Measurements from ENCODE around the gene GSN. TPM values are rescaled to one million over a fixed set of nuclear protein-coding genes. Genes with fewer than 3 reads are reported as not detected.

Gene GSN
- polyA plus RNA-seq, 1 experiment = 421 TPM

DNA sequence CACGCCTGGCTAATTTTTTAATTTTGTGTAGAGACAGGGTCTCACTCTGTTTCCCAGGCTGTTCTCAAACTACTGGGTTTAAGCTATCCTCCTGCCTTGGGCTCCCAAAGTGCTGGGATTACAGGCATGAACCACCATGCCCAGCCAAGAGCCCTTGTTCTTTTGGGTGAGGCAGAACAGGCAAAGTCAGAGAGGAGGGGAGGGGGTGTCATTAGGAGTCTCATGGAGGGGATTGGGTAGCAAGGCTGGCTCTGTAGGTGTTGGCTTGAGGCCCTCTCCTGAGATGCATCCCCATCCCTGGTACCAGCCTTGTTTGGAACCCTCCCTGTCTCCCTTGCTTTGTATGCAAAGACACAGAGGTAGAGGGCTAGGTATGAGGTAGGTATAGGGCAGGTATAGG lies 24.1 kb downstream of the GSN start:
- TF ChIP-seq, protein P1, sequence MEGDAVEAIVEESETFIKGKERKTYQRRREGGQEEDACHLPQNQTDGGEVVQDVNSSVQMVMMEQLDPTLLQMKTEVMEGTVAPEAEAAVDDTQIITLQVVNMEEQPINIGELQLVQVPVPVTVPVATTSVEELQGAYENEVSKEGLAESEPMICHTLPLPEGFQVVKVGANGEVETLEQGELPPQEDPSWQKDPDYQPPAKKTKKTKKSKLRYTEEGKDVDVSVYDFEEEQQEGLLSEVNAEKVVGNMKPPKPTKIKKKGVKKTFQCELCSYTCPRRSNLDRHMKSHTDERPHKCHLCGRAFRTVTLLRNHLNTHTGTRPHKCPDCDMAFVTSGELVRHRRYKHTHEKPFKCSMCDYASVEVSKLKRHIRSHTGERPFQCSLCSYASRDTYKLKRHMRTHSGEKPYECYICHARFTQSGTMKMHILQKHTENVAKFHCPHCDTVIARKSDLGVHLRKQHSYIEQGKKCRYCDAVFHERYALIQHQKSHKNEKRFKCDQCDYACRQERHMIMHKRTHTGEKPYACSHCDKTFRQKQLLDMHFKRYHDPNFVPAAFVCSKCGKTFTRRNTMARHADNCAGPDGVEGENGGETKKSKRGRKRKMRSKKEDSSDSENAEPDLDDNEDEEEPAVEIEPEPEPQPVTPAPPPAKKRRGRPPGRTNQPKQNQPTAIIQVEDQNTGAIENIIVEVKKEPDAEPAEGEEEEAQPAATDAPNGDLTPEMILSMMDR (IDR thresholded peaks at IDR 0.05; ENCODE audit: low read depth, low read length) = no peak
- Histone ChIP-seq H3K27ac (ENCODE audit: low read depth, low read length) (no peak overlapping the region), H3K9me3 (ENCODE audit: control insufficient read depth, insufficient read depth, low read length) (no peaks in the 10 kb centered on the region), H3K27me3 (ENCODE audit: control insufficient read depth, insufficient read depth, low read length) (no peaks in the 10 kb centered on the region), H3K4me3 (ENCODE audit: low read depth, low read length) (no peak overlapping the region)
- CTCF ChIA-PET = interaction anchor here (0.6 to 1.6 kb wide), 3 partner anchors 19 to 69 kb away, joined by 3 to 5 read pairs (median 3); no protein-coding TSS in a partner anchor
- no peak for DNase-seq (ENCODE audit: low read depth, low spot score)
- POLR2A ChIA-PET = no interaction called here

DNA sequence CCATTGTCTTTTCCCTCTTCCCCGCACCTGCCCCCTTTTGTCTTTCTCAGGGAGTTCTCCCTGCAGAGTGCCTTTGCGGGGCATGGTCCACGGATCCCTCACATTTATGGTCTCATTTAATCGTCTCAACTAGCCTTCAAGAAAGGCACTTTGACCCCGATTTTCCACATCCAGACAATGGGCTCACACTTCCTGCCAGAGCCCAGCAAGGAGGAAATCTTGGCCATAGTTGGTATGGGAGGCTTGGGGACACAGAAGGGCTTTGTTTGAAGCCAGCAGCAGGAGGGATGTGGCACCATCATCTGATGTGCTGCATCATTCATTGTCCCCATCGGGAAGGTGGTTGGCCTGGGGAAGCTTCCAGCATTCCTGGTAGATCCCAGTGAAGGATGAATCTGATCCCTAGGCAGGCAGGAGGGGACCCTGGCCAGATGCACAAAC lies 24.9 kb downstream of the GSN start:
- ChIA-PET POLR2A (no interaction called here), CTCF (interaction anchor here (1.6 kb wide), 1 partner anchor 27 kb away, joined by 5 read pairs; no protein-coding TSS in a partner anchor)
- Histone ChIP-seq H3K4me3 (ENCODE audit: low read depth, low read length) (no peak overlapping the region), H3K27me3 (ENCODE audit: control insufficient read depth, insufficient read depth, low read length) (no peaks in the 10 kb centered on the region), H3K27ac (ENCODE audit: low read depth, low read length) (no peak overlapping the region), H3K9me3 (ENCODE audit: control insufficient read depth, insufficient read depth, low read length) (no peaks in the 10 kb centered on the region)
- no peak for DNase-seq (ENCODE audit: low read depth, low spot score)
- TF ChIP-seq, protein P1 (IDR thresholded peaks at IDR 0.05; ENCODE audit: low read depth, low read length) = no peak

DNA sequence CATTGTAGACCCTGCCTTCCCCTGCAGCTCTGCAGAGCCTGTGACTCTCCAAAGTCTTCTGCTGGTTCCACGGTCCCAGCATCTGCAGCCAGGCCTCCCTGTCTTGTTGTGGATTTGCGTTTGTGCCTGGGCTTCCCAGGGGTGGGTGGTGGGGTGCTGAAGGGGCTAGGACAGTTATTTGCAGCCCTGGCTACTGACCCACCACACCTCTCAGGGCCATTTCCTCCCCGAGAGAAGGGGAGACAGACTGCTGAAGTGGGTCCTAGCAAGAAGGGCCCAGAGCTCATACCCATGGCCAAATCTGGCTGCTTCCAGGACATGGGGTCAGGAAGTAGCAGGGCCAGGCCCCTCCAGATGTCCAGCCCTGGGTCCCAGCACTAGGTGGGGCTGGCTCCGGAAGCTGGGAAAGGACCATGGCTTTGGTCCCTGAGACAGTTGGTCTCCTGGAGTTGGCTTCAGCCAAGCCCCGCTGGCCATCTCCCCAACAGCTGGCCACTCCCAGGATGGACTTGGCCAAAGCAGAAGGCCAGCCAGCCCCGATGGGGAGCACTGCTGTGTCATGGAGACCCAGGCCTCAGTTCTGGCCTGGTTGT lies 26.3 kb downstream of the GSN start:
- DNase-seq (ENCODE audit: low read depth, low spot score) = no peak
- Histone ChIP-seq H3K27ac (ENCODE audit: low read depth, low read length) (no peak overlapping the region), H3K27me3 (ENCODE audit: control insufficient read depth, insufficient read depth, low read length) (no peaks in the 10 kb centered on the region), H3K4me3 (ENCODE audit: low read depth, low read length) (no peak overlapping the region), H3K9me3 (ENCODE audit: control insufficient read depth, insufficient read depth, low read length) (no peaks in the 10 kb centered on the region)
- POLR2A ChIA-PET = no interaction called here
- TF ChIP-seq, protein P1 (IDR thresholded peaks at IDR 0.05; ENCODE audit: low read depth, low read length) = no peak
- CTCF ChIA-PET = no interaction called here

DNA sequence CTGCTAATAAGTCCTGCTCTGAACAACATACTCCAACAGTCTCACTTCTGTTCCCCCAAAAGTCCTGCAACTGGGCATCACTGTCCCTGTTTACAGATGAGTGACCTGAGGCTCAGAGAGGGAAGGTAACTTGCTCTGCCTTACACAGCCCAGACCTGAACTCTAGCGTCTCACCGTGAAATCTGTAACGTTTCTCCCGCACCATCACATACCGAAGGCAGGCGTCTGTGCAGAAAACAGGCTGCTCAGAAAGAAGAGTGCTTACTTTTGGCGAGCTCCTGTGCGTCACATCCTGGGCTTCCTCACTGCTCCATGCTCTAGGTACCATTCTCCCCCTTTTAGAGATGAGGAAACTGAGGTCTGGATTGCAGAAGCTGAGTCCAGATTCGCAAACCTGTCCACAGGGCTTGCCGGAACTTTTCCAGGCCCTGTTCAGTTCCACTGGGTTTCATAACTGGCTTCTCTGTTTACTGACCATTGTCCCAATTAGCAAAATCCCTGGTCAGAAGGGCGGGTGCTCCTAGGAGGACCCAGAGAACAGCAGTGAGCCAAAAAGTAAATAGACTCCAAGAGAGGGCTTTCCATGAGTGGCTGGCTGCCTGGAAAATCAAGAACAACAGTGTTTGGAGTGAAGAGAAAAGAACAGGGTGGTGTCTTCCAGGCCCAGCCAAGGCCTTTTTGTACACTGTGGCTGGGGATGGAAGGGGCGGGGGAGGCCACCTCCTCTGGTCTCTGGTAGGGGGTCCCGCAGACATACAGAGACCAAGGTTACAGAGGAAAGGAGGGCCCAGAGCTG lies 27.1 kb downstream of the GSN start:
- TF ChIP-seq, protein P1 (IDR thresholded peaks at IDR 0.05; ENCODE audit: low read depth, low read length) = no peak
- no peak for DNase-seq (ENCODE audit: low read depth, low spot score)
- ChIA-PET CTCF (no interaction called here), POLR2A (no interaction called here)
- Histone ChIP-seq H3K27me3 (ENCODE audit: control insufficient read depth, insufficient read depth, low read length) (no peaks in the 10 kb centered on the region), H3K27ac (ENCODE audit: low read depth, low read length) (no peak overlapping the region), H3K4me3 (ENCODE audit: low read depth, low read length) (no peak overlapping the region), H3K9me3 (ENCODE audit: control insufficient read depth, insufficient read depth, low read length) (no peaks in the 10 kb centered on the region)

DNA sequence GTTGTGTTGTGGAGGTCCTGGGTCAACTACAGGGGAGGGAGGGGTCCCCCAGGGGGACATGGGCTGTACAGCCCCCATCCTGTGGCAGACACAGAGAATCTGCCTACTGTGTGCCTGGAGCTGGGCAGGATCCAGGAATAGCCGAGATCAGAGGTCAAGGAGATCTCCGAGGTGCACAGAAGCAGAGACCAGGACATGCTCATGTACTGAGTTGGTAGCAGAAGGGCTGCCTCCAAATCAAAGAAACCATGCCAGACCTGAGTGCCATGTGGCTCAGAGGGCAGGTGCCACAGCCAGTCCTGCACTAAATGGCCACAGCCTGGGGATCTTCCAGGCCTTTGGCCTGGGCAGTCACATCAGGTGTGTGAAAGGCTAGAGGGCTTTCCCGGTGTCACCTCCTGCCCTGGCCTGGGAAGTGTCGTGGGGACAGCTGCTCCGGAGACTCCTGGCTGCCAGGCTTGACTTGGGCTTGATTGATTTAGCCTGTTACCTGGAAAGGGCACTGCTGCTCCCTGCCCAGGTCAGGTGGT lies 27.8 kb downstream of the GSN start:
- TF ChIP-seq, protein P1 (IDR thresholded peaks at IDR 0.05; ENCODE audit: low read depth, low read length) = no peak
- ChIA-PET CTCF (no interaction called here), POLR2A (no interaction called here)
- no peak overlapping the region for H3K27ac ChIP-seq (ENCODE audit: low read depth, low read length)
- no peak for DNase-seq (ENCODE audit: low read depth, low spot score)
- no peaks in the 10 kb centered on the region for H3K27me3 ChIP-seq (ENCODE audit: control insufficient read depth, insufficient read depth, low read length)
- no peak overlapping the region for H3K4me3 ChIP-seq (ENCODE audit: low read depth, low read length)
- H3K9me3 ChIP-seq (ENCODE audit: control insufficient read depth, insufficient read depth, low read length) = no peaks in the 10 kb centered on the region

Data from AG04450 (cell line).